DND-41 (cell line): ENCODE data around the gene TMEM94.

Experiments
- ATAC-seq: fragments of 200-7000 bp; cut with Tn5 transposase; 3 replicates; pipeline ENCODE4 v1.9.1; 2021; ENCODE audit warnings: low read depth; ENCODE audit not compliant: insufficient read depth
- DNase-seq: peaks from one replicate; pipeline ENCODE4 v3.0.0-alpha.2; 2020
- H2AFZ ChIP-seq: 2 replicates; pipeline ENCODE4 v1.6.0; 2012; ENCODE audit warnings: low read depth, low read length
- H3K27ac ChIP-seq: 2 replicates; pipeline ENCODE4 v1.5.1; 2012; ENCODE audit warnings: low read length, inconsistent platforms
- H3K27me3 ChIP-seq: fragments of 200-600 bp; sonication (generic); 2 replicates; pipeline ENCODE4 v1.6.0; 2012; ENCODE audit warnings: low read length, mild to moderate bottlenecking, inconsistent platforms; ENCODE audit not compliant: insufficient read depth, poor library complexity
- H3K36me3 ChIP-seq: 2 replicates; pipeline ENCODE4 v1.5.1; 2012; ENCODE audit warnings: low read length, inconsistent platforms; ENCODE audit not compliant: insufficient read depth
- H3K4me1 ChIP-seq: 2 replicates; pipeline ENCODE4 v1.5.1; 2012; ENCODE audit warnings: mild to moderate bottlenecking, low read length; ENCODE audit not compliant: insufficient read depth
- H3K4me2 ChIP-seq: 2 replicates; pipeline ENCODE4 v1.6.0; 2012; ENCODE audit warnings: mild to moderate bottlenecking, moderate library complexity, low read length, inconsistent platforms; ENCODE audit not compliant: insufficient read depth
- H3K4me3 ChIP-seq, 2 experiments: fragments of 200-600 bp in 1 of 2; shearing (Covaris generic) in 1 of 2; 2 replicates each; pipeline ENCODE4 v1.5.1; 2012 to 2016; ENCODE audit warnings: inconsistent platforms in 2 of 2, low read length in 2 of 2, mild to moderate bottlenecking in 2 of 2, low read depth in 1 of 2, moderate library complexity in 1 of 2
- H3K79me2 ChIP-seq: 2 replicates; pipeline ENCODE4 v1.6.0; 2012; ENCODE audit warnings: low read length, inconsistent platforms; ENCODE audit not compliant: insufficient read depth
- H3K9ac ChIP-seq: 2 replicates; pipeline ENCODE4 v1.6.0; 2012; ENCODE audit warnings: low read depth, mild to moderate bottlenecking, inconsistent platforms, low read length, moderate library complexity
- H3K9me3 ChIP-seq: 2 replicates; pipeline ENCODE4 v1.5.1; 2012; ENCODE audit warnings: low read length, moderate library complexity, mild to moderate bottlenecking, inconsistent platforms; ENCODE audit not compliant: insufficient read depth, severe bottlenecking
- H4K20me1 ChIP-seq: 2 replicates; pipeline ENCODE4 v1.6.0; 2012; ENCODE audit warnings: low read length; ENCODE audit not compliant: insufficient read depth
- EZH2 ChIP-seq: IDR thresholded peaks from 3 replicates; pipeline ENCODE4 v1.6.1; 2012; ENCODE audit warnings: borderline replicate concordance, low read depth, mild to moderate bottlenecking, moderate library complexity, low read length, inconsistent platforms; ENCODE audit not compliant: severe bottlenecking
- TF ChIP-seq, protein P1 (sequence below): IDR thresholded peaks from 2 replicates; pipeline ENCODE4 v1.5.1; 2012; ENCODE audit warnings: borderline replicate concordance, low read length, moderate library complexity, mild to moderate bottlenecking; ENCODE audit not compliant: poor library complexity, severe bottlenecking; ENCODE audit errors: extremely low read depth

The TMEM94 gene

DNA sequence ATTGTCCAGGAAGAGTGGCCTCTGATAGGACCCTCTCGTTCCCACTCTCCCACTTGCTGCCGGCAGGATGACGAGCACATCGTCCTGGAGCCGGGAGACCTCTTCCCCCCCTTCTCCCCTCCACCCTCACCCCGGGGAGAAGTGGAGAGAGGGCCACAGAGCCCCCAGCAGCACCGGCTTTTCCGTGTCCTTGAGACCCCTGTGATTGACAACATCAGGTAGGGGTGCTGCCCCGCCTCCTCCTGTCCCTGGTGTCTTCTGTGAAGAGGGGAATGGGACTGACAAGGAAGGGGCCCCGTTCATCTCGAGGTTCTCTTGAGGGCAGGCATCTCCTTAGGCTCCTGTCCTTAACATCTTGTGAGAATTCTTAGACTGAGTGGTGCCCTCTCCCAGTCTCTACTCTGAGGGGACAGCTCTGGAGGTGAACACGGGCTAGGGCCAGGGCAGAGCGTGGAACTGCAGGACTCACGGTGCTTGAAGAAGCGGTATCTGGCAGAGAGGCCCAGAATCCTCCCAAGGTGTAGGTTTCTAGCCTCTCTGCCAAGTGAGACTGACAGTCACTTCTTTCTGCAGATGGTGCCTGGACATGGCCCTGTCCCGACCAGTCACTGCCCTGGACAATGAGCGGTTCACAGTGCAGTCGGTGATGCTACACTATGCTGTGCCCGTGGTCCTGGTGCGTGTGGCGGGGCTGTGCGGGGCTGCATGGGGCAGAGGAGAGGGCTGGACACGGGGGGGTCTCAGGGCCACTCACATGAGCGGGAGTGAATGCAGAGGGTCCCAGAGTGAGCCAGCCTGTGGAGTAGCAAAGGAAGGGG, 32.5 kb downstream of the TMEM94 start:
- H3K9ac ChIP-seq = no peak overlapping the region
- H3K4me3 ChIP-seq = no peak overlapping the region
- H2AFZ ChIP-seq = no peak overlapping the region
- ATAC-seq = no peak
- no peak for DNase-seq
- peaks cover 60% of the 10 kb centered on the region for H3K36me3 ChIP-seq
- no peaks in the 10 kb centered on the region for H3K9me3 ChIP-seq
- H3K4me1 ChIP-seq = peaks cover 25% of the 10 kb centered on the region
- H3K27me3 ChIP-seq = no peaks in the 10 kb centered on the region
- TF ChIP-seq, protein P1, sequence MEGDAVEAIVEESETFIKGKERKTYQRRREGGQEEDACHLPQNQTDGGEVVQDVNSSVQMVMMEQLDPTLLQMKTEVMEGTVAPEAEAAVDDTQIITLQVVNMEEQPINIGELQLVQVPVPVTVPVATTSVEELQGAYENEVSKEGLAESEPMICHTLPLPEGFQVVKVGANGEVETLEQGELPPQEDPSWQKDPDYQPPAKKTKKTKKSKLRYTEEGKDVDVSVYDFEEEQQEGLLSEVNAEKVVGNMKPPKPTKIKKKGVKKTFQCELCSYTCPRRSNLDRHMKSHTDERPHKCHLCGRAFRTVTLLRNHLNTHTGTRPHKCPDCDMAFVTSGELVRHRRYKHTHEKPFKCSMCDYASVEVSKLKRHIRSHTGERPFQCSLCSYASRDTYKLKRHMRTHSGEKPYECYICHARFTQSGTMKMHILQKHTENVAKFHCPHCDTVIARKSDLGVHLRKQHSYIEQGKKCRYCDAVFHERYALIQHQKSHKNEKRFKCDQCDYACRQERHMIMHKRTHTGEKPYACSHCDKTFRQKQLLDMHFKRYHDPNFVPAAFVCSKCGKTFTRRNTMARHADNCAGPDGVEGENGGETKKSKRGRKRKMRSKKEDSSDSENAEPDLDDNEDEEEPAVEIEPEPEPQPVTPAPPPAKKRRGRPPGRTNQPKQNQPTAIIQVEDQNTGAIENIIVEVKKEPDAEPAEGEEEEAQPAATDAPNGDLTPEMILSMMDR = no peak
- no peak for TF ChIP-seq EZH2
- no peak overlapping the region for H3K4me2 ChIP-seq
- H4K20me1 ChIP-seq = 0 out of 2 replicates have a peak, but pooled peaks cover 3% of the 10 kb centered on the region
- peaks cover 10% of the 10 kb centered on the region for H3K79me2 ChIP-seq
- H3K27ac ChIP-seq = no peak overlapping the region

DNA sequence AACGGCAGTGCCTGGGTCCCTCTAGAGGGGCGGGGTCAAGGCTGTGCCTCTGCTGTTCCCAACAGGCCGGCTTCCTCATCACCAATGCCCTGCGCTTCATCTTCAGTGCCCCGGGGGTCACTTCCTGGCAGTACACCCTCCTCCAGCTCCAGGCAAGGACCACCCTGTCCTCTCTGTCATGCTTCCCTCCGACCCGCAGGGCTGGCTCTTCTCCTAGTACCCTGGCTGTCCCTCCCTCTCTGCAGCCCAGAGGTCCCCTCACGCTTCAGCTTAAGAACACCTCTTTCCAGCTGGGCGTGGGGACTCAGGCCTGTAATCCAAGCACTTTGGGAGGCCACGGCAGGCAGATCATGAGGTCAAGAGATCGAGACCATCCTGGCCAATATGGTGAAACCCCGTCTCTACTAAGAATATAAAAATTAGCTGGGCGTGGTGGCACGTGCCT, 33.1 kb downstream of the TMEM94 start:
- H3K9me3 ChIP-seq = no peaks in the 10 kb centered on the region
- peaks cover 10% of the 10 kb centered on the region; the same call in 1 of the 2 replicates for H3K79me2 ChIP-seq
- H2AFZ ChIP-seq = no peak overlapping the region
- no peak for TF ChIP-seq EZH2
- TF ChIP-seq, protein P1 = no peak
- ATAC-seq (no peak), DNase-seq (no peak)
- no peak overlapping the region for H3K9ac ChIP-seq
- peaks cover 67% of the 10 kb centered on the region for H3K36me3 ChIP-seq
- H3K27ac ChIP-seq = no peak overlapping the region
- peaks cover 25% of the 10 kb centered on the region for H3K4me1 ChIP-seq
- H3K4me2 ChIP-seq = no peak overlapping the region
- 0 out of 2 replicates have a peak, but pooled peaks cover 3% of the 10 kb centered on the region for H4K20me1 ChIP-seq
- no peak overlapping the region for H3K4me3 ChIP-seq
- no peaks in the 10 kb centered on the region for H3K27me3 ChIP-seq

DNA sequence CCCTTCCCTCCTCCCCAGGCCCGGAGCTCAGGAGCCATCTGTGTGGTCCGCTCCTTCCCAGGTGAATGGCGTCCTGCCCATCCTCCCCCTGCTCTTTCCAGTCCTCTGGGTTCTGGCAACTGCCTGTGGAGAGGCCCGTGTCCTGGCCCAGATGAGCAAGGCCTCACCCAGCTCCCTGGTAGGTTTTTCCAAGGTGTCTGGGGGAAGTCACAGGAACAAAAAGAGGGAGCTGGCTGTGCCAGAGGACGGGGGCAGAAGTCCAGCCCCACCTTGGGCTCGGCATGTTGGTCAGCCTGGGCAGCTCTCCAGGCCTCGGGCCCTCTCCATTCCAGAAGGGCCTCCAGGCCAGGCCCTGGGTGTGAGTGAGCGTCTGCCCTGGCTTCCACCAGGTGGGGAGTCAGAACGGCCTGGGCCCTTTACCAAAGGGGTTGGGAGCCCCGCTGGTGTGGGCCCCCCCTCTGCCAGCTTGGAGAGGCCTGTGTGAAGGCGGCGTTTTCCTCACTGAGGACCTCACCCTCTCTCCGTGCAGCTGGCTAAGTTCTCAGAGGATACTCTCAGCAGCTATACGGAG, 33.8 kb downstream of the TMEM94 start:
- Histone ChIP-seq H4K20me1 (0 out of 2 replicates have a peak, but pooled peaks cover 3% of the 10 kb centered on the region), H3K79me2 (peaks cover 9% of the 10 kb centered on the region; the same call in 1 of the 2 replicates), H3K9ac (no peak overlapping the region), H3K27ac (no peak overlapping the region), H3K4me2 (no peak overlapping the region), H3K4me1 (peaks cover 25% of the 10 kb centered on the region), H3K9me3 (no peaks in the 10 kb centered on the region), H2AFZ (no peak overlapping the region), H3K27me3 (no peaks in the 10 kb centered on the region), H3K4me3 (no peak overlapping the region), H3K36me3 (peaks cover 73% of the 10 kb centered on the region)
- TF ChIP-seq, protein P1 = no peak
- TF ChIP-seq EZH2 = no peak
- DNase-seq (no peak), ATAC-seq (no peak)
